Right hindlimb (tissue), 1 donor: ENCODE measurements around the gene MYO1C.
"Not testable (repeated sequence)": the region's sequence is repeated elsewhere in the genome, so short reads cannot be mapped to it uniquely, and the experiment has no call there.

Experiments
- DNase-seq: peaks from one replicate; pipeline ENCODE4 v3.0.0-alpha.2; 2018

The MYO1C gene

DNA sequence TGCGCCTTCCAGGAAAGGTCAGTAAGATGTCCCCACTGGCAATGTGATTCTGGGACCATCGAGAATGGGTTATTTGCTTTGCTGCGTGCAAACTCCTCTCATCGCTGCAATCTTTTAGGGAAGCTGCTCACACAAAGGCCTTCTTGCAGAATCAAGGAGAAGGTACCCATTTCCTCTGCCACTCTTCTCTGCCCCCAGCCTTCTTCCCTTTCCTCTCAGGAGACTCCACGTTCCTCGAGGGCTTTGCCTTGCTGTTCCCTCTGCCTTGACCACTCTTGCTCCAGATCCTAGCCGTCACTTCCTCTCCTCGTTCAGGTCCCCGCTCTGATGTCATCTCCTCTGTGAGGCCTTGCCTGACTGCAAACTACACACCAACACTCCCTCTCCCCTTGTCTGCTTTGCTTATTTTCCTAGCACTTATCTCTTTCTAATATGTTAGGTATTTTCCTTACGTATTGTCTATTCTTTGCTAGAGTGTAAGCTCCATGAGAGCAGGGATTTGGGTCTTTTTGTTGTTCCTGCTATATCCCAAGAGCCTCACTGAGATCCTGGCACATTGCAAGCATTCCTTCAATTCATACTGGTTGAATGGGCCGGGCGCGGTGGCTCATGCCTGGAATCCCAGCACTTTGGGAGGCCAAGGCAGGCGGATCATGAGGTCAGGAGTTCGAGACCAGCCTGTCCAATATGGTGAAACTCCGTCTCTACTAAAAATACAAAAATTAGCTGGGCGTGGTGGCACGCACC, 31.1 kb downstream of the MYO1C start:
- DNase-seq = no peak

DNA sequence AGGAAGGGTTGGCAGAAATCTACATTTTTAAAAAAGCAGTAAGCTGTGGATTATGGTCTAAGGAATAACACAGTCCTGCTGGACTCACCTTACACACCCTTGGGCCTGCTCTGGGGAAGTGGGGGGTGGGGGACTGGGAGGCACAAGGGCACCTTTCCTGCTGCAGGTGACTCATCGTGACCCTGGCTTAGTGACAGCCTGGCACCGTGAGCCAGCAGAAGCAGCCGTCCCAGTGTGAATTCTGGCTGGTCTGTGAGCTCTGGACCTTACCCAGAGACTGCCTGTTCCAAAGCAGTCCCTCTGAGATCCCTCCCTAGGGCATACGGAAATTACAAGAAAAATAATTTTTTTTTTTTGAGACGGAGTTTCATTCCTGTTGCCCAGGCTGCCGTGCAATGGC, 32.3 kb downstream of the MYO1C start:
- no peak for DNase-seq

DNA sequence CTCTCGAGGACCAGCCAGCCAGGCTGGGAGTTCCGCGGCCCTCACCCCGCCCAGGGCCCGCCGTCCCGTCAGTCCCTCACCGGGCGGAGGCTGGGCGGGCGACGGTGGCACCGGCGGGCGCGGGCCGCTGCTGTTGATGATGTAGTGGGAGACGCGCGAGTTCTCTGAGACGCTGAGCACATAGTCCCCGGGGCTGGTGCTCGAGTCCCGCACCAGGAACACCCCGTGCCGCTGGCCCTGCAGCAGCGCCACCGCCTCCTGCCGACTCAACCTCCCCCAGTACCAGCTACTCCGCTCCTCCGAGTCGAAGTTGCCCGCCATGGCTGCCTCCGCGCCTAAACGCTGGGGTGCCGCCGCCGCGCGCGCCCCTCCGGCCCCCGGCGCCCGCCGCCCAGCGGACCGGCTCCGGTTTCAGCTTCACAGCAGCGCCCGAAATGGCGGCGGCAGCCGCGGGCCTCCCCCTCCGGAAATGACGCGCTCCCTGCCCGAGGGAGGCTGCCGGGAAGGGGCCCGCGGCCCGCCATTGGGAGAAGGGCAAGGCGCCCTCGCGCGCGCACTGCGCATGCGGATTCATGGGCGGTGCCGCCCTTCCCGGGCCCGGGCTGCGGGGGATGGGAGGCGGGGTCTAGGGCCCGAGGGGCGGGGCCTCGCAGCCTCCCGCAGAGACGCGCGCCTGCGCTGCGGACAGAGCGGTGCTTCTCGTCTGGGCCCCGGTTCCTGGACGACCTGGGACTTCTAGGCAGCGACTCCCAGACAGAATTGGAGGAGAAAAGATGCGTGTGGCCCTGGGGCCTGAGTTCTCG, 36.5 kb downstream of the MYO1C start, which contains the start of gene CRK:
TSS of gene CRK (minus strand) at position 436 of the 803 bp plus-strand sequence. CDS start at position 321, 115 bp downstream.
- DNase-seq = peak; percentile 98

DNA sequence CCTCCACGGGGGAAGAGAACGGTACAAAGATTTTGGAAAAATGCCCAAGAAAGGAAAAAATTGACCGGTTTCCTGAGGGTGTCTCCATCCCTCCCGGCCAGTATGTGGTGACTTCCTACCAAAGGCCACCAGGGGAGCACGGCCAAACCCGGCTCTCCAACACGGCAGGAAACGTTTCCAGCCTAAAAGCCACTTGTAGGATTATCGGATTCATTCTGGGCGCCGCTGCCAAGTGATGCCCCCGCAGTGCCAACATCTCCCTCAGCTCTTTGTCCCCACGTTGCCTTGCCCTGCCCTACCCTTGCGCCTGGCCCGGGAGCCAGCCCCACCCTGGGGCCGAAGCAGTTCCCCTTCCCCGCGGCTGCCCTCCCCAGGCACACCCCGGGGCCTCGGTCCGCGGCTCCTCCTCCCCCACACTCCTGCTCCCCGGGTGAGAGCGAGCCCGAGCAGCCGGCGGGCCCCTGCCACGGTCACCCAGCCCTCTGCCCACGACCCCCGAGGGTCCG, 37.1 kb downstream of the MYO1C start:
- peak; percentile 74 for DNase-seq

GRCh38 chr17:1454541-1454940, 37.9 kb downstream of the MYO1C start:
- no peak for DNase-seq

- not testable (repeated sequence) for DNase-seq
Observed at GRCh38 chr17:1453694-1454093, 38.8 kb downstream of the MYO1C start.

GRCh38 chr17:1452836-1453235, 39.6 kb downstream of the MYO1C start:
- no peak for DNase-seq

GRCh38 chr17:1450261-1450660, 42.2 kb downstream of the MYO1C start:
- not testable (repeated sequence) for DNase-seq

- no peak for DNase-seq
Observed at GRCh38 chr17:1449412-1449967, 43.0 kb downstream of the MYO1C start.

DNA sequence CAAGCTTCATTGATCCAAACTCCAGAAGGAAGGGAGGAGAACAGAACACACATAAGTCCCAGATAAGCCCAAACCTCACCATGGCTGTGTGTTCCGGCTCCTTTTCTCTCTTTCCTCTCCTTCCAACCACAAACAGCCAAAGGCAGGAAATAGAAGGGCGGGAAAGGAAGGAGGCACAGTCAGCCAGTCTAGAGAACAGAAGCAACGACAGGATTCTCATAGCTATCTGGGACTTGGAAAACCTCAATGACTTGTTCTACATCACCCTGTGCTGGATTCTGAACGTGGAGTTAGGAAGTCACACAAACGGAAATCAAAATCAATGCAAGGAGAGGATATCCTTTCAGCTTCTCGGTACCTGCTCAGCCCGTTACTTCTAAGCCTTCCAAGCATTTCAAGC, 45.4 kb downstream of the MYO1C start:
- DNase-seq = no peak

DNA sequence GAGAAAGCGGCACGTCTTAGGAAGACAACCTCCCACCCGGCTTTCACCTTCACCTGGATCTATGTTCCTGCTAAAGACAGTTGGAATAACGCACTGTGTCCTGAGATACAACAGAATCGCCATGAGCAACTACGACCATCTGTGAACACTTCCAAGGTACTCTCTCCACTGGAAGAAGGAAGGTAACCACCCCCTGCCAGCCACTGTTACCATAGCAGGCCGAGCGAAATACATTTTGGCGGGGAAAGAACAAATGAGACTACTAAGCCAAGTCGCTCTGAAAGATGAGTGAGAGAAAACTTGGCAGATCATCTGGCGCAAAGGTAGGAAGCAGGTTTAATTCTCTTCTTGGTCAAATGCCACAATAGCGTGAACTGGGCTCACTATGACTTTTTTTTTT, 46.3 kb downstream of the MYO1C start:
- DNase-seq = no peak

DNA sequence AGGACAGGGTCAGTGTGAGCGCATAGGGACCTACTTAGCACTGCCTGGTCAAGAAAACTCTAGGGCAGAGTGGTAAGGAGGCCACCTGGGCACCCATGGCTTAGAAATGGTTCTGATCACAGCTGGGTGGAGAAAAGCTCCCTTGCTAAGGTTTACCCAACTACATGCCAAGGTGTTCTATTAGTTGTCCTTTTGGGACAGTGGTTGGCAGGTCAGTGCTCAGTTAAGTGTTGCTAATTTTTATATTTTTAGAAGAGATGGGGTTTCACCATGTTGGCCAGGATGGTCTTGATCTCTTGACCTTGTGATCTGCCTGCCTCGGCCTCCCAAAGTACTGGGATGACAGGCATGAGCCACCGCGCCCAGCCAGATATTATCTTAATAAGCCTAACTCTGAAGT, 46.8 kb downstream of the MYO1C start:
- not testable (repeated sequence) for DNase-seq

DNA sequence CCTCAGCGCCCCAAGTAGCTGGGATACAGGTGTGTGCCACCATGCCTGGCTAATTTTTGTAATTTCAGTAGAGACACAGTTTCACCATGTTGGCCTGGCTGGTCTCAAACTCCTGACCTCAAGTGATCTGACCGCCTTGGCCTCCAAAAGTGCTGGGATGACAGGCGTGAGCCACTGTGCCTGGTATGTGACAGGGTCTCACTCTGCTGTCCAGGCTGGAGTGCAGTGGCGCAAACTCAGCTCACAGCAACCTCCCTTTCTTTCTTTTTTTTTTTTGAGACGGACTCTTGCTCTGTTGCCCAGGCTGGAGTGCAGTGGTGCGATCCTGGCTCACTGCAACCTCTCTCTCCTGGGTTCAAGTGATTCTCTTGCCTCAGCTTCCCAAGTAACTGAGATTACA, 49.8 kb downstream of the MYO1C start:
- not testable (repeated sequence) for DNase-seq

DNA sequence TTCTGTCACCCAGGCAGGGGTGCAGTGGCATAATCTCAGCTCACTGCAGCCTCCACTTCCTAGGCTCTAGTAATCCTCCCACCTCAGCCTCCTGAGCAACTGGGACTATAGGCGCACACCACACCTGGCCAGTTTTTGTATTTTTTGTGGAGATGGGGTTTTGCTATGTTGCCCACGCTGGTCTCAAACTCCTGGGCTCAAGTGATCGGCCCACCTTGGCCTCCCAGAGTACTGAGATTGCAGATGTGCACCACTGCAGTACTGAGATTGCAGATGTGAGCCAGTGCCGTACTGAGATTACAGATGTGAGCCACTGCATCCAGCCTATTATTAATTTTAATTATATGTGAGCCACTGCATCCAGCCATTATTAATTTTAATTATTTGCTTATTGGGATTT, 50.3 kb downstream of the MYO1C start:
- DNase-seq = no peak

- DNase-seq = no peak
Observed at GRCh38 chr17:1440921-1441320, 51.6 kb downstream of the MYO1C start.

DNA sequence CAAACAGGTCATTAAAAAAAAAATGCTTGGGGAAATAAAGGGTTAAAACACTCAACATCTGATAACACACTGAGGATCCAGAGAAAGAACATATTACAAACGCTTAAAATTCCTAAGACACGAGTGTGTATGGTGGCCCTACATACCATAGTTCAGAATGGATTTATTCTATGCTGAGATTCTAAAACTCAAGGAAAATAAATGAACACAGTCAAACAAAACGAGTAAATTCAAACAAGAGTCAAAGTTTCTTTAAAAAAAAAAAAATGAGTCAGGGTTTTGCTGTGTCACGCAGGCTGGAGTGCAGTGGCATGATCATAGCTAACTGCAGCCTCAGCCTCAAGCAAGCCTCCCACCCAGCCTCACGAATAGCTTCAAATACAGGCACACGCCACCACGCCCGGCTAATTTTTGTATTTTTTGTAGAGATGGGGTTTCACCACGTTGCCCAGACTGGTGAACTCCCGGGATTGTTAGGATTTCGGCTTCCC, 53.8 kb downstream of the MYO1C start:
- no peak for DNase-seq

- DNase-seq = no peak
Observed at GRCh38 chr17:1435326-1435725, 57.2 kb downstream of the MYO1C start.

- no peak for DNase-seq
Observed at GRCh38 chr17:1434150-1434549, 58.3 kb downstream of the MYO1C start.

DNA sequence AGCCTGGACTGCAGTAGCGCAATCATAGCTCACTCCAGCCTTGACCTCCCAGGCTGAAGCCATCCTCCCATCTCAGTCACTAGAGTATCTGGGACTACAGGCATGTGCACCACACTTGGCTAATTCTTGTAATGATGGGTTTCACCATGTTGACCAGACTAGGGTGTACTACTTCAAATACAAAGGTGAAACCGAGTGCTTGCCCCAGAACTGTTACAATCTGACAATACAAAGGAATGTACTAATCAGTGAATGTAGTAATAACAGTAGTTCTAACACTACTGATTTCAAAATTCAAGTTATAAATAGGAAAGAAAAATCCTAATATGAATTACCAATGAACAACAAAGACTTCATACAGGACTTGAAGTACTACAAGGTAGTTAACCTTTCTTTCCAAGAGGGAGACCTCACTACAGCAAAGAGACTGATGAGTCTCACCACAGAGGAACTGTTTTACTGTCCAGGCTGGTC, 60.8 kb downstream of the MYO1C start:
- DNase-seq = no peak

DNA sequence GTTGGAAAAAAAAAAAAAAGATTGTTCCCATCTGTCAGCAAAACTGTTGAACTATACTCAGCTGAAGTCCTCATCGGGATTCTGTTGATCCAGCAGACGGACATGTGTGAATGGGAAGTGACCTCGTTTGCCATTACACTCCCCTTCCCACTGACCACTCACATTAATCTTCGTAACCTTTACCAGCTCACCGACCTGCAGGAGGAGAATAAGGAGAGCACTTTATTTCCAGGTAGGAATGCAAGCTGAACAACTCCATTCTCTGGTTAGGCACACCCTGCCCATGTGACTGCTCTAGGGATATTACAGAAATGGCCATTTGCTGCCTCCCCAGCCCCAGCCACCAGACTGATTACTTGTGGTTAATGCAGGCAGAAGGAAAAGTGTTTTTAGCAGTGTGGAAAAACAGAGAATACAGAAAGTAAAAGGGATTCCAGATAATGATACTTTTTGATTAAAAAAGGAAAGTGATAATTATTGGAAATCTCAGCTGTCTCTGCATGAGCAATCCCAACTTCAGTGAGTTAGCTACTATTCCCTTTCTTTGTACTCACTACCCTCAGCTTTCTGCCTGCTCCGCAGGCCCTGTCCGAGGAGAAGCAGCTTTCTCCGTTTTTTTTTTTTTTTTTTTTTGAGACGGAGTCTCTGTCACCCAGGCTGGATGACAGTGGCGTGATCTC, 68.9 kb downstream of the MYO1C start:
- no peak for DNase-seq

- no peak for DNase-seq
Observed at GRCh38 chr17:1422885-1423284, 69.6 kb downstream of the MYO1C start.

GRCh38 chr17:1421470-1421869, 71.0 kb downstream of the MYO1C start:
- no peak for DNase-seq

GRCh38 chr17:1420981-1421380, 71.5 kb downstream of the MYO1C start:
- no peak for DNase-seq
